Dedifferentiated amniotic fluid mesenchymal stem cell (primary cell): ENCODE measurements around the gene COL1A1.

Source experiments
- DNase-seq: peaks from one replicate; pipeline ENCODE4 v3.0.0-alpha.2; 2016; ENCODE audit errors: extremely low spot score

The COL1A1 gene

GRCh38 chr17:50172130-50172529 lies 29.3 kb downstream of the COL1A1 start:
- DNase-seq, result no peak

GRCh38 chr17:50171371-50172071 lies 29.9 kb downstream of the COL1A1 start:
- no peak for DNase-seq

GRCh38 chr17:50170662-50171370 lies 30.6 kb downstream of the COL1A1 start:
- no peak for DNase-seq

GRCh38 chr17:50169881-50170459 lies 31.5 kb downstream of the COL1A1 start:
- no peak for DNase-seq

DNA sequence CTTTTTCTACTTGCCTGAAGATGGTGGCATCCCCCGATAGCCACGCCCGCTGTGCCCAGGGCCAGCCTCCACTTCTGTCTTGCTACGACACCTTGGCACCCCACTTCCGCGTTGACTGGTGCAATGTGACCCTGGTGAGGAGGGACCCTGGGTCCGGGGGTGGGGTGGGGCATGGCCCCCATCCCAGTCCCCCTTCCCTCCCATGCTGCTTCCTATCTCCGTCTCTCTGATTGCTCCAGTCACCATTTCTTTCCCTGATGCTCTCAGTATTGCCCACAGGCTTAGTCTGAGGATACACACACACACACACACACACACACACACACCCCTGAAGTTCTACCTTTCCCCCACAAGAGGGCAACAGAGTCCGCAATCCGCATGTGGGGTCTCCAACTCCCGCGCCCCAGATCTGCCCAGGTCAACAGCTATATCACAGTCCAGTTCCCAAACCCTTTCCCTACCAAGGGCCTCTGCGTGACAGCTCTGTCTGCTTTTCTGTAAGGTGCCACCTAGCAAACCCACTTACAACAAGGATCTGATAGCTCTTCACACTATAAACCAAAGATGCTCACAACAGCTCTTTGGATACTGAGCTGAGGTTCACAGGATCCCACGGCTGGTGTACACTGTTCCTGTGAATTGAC lies 32.2 kb downstream of the COL1A1 start:
- no peak for DNase-seq

DNA sequence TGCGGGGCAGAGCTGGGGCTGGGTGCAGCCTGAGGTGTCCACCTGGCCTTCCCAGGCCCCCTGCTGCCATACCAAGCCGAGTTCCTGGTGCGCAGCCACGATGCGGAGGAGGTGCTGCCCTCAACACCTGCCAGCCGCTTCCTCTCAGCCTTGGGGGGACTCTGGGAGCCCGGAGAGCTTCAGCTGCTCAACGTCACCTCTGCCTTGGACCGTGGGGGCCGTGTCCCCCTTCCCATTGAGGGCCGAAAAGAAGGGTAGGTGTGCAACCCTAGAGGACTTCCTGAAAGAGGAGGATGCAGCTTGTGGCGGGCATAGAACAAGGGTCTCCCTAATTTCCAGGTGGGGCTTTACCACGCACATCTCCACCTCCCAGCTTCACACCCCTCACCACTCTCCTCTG lies 33.1 kb downstream of the COL1A1 start:
- DNase-seq, result no peak

- DNase-seq, result no peak
These were observed 34.1 kb downstream of the COL1A1 start for GRCh38 chr17:50167371-50167770.

GRCh38 chr17:50166518-50167181 lies 34.8 kb downstream of the COL1A1 start:
- DNase-seq, result no peak

GRCh38 chr17:50165867-50166517 lies 35.4 kb downstream of the COL1A1 start, which contains the start of gene SGCA:
SGCA (plus strand) TSS chr17:50166005; CDS start chr17:50166041, 36 bp downstream.
- DNase-seq, result no peak

DNA sequence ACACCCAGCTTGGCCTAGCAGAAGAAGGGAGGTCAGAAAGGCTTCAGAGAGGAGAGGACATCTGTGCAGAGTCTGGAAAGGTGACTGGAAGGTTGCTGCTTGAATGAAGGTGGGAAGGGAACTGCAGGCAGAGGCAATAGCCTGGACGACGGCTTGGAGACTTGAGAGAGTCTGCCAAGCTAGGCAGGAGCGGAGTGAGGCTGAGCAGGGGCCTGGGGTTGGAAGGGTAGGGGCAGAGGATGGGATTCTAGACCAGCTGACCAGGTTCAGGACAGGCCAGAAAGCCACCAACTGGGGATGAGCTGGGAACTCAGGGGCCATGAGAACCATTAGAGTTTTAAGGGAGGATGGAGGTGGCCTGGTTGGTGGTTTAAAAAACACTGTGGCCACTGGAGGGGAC lies 36.0 kb downstream of the COL1A1 start:
- no peak for DNase-seq

GRCh38 chr17:50165066-50165465 lies 36.4 kb downstream of the COL1A1 start:
- no peak for DNase-seq

GRCh38 chr17:50164697-50164988 lies 36.8 kb downstream of the COL1A1 start:
- no peak for DNase-seq

- DNase-seq, result no peak
These were observed 37.4 kb downstream of the COL1A1 start for GRCh38 chr17:50163843-50164696.

- no peak for DNase-seq
These were observed 38.8 kb downstream of the COL1A1 start for GRCh38 chr17:50162466-50163254.

- DNase-seq, result no peak
These were observed 39.5 kb downstream of the COL1A1 start for GRCh38 chr17:50161911-50162288.

DNA sequence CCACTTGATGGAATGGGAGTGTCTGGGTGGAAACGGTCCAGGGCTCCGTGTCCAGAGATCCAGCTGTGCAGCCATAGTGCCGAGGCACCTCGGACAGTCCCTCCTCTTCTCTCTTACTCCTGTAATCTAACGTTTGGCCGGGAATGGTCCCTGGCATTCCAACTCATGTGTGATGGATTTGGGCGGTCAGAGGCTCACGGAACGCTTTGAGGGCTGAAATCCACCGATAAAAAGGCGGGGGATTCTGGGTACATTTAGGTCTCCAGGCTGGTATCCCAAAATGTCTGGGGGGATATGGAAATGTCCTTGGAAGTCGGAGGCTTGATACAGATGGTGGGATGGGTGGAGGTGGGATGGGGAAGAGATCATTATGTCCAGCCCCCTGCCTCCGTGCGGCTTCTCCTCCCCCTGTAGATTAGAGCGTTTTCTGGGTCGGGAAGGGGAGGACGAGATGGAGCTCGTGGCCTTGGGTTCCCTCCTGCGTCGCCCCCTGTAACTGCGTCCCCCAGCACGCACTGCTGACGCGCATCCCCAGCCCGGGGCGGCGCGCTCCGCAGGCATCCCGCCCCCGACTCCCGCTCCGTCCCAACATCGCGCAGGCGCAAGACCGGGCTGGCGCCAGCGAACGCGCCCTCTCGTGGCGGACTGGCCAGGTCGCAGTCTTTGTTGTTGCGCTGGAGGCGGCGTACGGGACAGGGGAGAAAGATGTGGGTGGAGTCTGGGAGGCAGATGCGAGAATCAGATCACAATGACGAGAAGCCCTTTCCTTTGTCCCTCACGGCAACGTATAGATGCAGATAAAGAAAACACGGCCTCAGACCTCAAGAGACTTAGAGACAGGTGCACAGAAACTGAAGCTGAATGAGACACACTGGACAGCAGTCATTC lies 40.2 kb downstream of the COL1A1 start:
- DNase-seq, result peak; percentile 87

DNA sequence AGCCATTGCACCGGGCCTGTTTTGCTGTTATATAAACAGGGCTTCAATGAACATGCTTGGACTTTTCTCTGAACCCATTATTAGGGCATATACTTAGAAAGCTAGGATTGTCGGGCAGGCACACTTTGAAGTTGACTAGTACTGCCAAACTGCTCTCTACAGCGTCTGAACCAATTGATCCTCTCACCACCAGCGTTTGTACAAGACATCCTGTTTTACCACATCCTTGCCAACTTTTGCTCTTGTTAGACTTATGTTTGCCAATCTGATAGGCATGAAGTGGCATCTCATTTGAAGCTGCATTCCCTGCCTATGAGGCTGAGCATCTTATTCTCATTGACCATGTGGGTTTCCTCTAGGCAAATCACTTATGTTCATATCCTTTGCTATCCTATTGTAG lies 43.5 kb downstream of the COL1A1 start:
- no peak for DNase-seq

DNA sequence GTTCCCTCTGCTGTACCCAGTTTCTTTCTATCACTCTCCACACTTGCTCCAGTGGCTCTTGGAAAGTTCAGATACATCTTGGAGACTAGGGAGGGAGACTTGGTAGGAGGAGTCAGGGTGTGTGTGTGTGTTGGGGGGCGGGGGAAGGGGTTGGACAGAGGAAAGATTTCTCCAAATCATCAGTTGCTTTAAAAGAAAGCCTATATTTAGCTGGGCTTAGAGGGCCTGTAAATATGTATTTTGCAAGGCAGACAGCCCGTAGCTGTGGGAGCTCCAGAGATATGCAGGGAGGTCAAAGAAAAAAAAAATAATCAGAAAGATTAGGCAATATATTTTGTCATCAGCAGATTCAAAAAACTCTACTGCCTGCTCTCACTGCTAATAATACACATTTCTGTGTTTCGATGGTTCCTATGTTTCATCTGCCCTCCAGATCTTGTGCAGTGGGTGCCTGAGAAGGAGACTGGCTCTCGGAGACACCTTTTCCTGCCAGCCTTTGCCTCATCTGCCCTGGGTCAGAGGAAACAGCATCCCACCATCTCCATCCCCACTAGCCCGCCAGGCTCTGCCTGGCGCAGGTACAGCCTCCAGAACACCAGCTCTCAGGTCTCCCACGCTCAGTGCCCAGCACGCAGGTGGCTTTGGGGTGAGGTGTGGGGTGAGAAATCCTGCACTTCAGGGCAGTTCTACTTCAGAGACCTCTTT lies 46.2 kb downstream of the COL1A1 start:
- no peak for DNase-seq
